ENCODE results near the gene PKMYT1. TPM values are rescaled to one million over a fixed set of nuclear protein-coding genes. Genes with fewer than 3 reads are reported as not detected.

The PKMYT1 gene
- total and polyA plus RNA-seq, 9 of the 15 experiments (the other 6 are each of a cell fraction or from before 2014, with no cell fraction given): 8.7 to 201 (median 37.8) TPM

GRCh38 chr16:2980227-2981176 is at the start of gene PKMYT1 (continued):
- TF ChIP-seq POLR2AphosphoS5 (IDR thresholded peaks at IDR 0.05; ENCODE audit: control insufficient read depth, insufficient read depth, low read depth, low read length): peak; percentile 74
- no peak for TF ChIP-seq SMAD4 (CRISPR knock-in tag; conservative IDR thresholded peaks at IDR 0.05)
- TF ChIP-seq ZNF583 (CRISPR knock-in tag; IDR thresholded peaks at IDR 0.05): peak; percentile 69; the same call in 1 of the 2 replicates
- TF ChIP-seq ZKSCAN1 (IDR thresholded peaks at IDR 0.05; ENCODE audit: low read depth, low read length): 0 out of 2 replicates have a peak, but pooled peaks have one; percentile 4
- peak; percentile 44; the same call in 1 of the 2 replicates for TF ChIP-seq IRF1 (CRISPR knock-in tag; IDR thresholded peaks at IDR 0.05; ENCODE audit: borderline replicate concordance)
- peak; percentile 9; the same call in 1 of the 2 replicates for TF ChIP-seq CREB3L1 (IDR thresholded peaks at IDR 0.05; ENCODE audit: borderline replicate concordance, low read depth)
- TF ChIP-seq THAP7 (CRISPR knock-in tag; IDR thresholded peaks at IDR 0.05): no peak
- TF ChIP-seq ILK (tag; IDR thresholded peaks at IDR 0.05; ENCODE audit: borderline replicate concordance, low read depth): no peak
- TF ChIP-seq ZNF398 (CRISPR knock-in tag; IDR thresholded peaks at IDR 0.05): no peak
- peak; percentile 85 for TF ChIP-seq ARID4B (CRISPR knock-in tag; IDR thresholded peaks at IDR 0.05)
- TF ChIP-seq BRCA1 (IDR thresholded peaks at IDR 0.05): no peak
- no peak for TF ChIP-seq BRCA1 (CRISPR knock-in tag; IDR thresholded peaks at IDR 0.05)
- peak; percentile 42; the same call in 1 of the 2 replicates for TF ChIP-seq ZNF431 (CRISPR knock-in tag; IDR thresholded peaks at IDR 0.05)
- peak; percentile 42; the same call in 1 of the 2 replicates for TF ChIP-seq GABPB1 (CRISPR knock-in tag; IDR thresholded peaks at IDR 0.05)
